ENCODE measurements around the gene PRR23A. TPM values are rescaled to one million over a fixed set of nuclear protein-coding genes. Genes with fewer than 3 reads are reported as not detected.
"Not testable (repeated sequence)": the region's sequence is repeated elsewhere in the genome, so short reads cannot be mapped to it uniquely, and the experiment has no call there.

Gene PRR23A
- total RNA-seq = not detected in 2 replicates

GRCh38 chr3:139006051-139006716 is at the start of gene PRR23A:
Gene PRR23A (minus strand): TSS chr3:139006268. CDS start chr3:139006268, 0 bp downstream.
- DNase-seq (ENCODE audit: low read depth) = no peak

- no peak for DNase-seq (ENCODE audit: low read depth)
Observed at GRCh38 chr3:139052802-139053600, 46.9 kb upstream of the PRR23A start.

- DNase-seq (ENCODE audit: low read depth) = no peak
Observed at GRCh38 chr3:139044366-139045210, 38.5 kb upstream of the PRR23A start, which contains the start of gene PRR23C. Gene PRR23C (minus strand): TSS chr3:139044892. CDS start chr3:139044620, 272 bp downstream.

GRCh38 chr3:139043554-139044365 is 37.7 kb upstream of the PRR23A start:
- no peak for DNase-seq (ENCODE audit: low read depth)

- no peak for DNase-seq (ENCODE audit: low read depth)
Observed at GRCh38 chr3:139037478-139037877, 31.4 kb upstream of the PRR23A start.

DNA sequence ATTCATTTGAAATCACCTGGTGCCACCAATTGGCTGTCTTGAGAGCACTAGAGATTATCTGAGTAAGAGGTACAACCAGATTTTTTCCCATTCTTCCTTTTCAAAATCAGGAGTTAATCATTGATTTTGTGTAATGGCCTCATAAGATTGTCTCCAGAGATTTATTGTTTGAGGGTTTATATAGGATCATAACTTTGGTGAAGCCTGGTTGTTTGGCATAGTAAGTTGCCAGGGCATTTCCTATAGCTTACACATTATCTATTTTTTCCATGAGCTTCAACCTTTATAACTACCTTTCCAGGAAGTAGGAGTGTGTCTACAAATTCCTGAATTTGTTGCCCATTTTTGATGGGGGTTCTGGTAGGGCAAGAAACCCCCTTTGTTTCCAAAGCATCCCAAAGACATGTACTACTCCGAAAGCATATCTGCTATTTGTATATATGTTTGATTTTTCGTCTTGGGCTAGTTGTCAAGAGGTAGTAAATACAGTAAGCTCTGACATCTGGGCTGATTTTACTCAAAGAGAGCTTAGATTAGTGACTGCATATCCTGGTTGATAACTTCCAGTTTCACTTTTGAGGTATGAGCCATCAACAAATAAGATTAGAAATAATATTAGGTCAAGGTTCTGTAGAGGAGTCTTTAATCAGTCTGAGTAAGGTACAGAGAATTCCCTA is 26.4 kb upstream of the PRR23A start:
- DNase-seq (ENCODE audit: low read depth) = no peak

GRCh38 chr3:139030576-139030975 is 24.5 kb upstream of the PRR23A start:
- not testable (repeated sequence) for DNase-seq (ENCODE audit: low read depth)

DNA sequence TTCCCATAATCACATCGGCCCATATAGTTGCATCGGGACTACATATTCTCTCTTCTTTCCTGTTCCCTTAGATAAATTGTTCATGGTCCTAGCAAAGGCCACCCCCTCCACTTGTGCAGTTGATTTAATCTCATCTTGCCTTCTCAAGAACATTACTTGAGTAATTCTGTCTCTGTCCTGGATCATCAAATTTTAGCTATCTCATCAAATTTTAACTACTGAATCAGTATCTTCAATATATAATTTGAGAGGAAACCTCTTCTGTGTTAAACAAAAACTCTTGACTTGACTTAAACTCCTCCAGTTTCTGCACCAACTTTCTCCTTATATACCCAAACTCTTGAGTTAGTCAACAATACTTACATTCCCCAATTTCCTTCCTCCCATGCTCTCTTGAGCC is 18.9 kb upstream of the PRR23A start:
- DNase-seq (ENCODE audit: low read depth) = no peak

- no peak for DNase-seq (ENCODE audit: low read depth)
Observed at GRCh38 chr3:139020868-139021234, 14.8 kb upstream of the PRR23A start, which contains the start of gene PRR23B. Gene PRR23B (minus strand): TSS chr3:139020926. CDS start chr3:139020661, 265 bp downstream.

- DNase-seq (ENCODE audit: low read depth) = no peak
Observed at GRCh38 chr3:139020036-139020867, 14.2 kb upstream of the PRR23A start.

DNA sequence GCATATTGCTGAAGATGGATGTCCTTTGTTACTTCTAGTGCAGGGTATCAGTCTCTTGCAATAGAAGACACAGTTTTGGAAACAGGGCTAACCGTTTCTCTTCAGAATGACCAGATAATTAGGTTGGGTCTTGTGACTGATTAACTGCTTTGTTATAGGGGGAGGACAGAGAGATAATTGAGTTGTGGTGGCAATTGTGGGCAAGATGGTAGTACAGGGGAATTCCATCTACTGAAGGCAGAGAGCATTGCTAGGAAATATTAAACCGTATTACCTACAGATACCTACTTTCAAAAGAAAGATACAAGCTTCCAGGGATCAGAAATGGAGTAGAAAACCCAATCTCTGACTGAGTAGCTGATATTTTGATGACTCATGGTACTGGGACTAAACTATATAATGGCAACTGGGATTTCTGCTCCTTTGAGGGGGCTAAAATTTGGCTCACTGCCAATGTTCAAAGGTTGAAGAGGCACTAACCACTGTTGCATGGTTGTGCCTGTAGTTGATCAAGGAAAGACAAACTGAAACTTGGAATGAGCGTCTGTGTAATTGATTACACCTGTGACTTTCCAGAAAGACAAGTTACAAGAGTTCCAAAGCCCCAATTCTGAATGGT is 10.5 kb upstream of the PRR23A start:
- peak; percentile 13 for DNase-seq (ENCODE audit: low read depth)

DNA sequence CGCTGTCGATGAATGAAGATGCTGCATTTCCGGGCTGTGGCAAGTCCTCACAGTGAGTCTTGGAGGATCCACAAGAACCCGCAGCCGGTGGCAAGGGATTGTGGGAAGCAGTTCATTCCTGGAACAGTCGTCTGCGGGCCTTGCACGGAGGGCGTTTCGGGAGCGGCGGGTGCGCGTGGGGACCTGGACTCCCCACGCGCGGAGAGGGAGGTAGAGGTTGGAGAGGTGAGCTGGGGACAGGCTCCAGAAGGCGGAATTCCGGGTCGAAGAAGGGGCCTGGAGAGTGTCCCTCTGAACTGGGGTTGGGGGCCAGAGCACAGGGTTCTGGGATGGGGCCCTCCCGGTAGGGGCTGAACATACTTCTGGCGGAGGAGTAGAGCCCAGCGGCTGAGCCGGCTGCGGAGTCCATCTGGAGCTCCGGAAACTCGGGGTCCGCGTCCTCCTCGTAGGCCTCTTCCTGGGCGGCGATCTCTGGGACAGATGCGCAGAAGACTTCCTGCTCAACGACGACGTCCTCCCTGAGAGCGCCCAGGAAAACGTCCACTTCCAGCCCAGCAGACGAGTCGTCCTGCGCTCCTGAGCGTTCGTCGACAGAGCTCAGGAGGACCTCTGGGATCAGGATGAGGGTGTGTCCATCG is 593 bp downstream of the PRR23A start:
- no peak for DNase-seq (ENCODE audit: low read depth)

GRCh38 chr3:138995706-138996105 is 10.4 kb downstream of the PRR23A start:
- DNase-seq (ENCODE audit: low read depth) = no peak

DNA sequence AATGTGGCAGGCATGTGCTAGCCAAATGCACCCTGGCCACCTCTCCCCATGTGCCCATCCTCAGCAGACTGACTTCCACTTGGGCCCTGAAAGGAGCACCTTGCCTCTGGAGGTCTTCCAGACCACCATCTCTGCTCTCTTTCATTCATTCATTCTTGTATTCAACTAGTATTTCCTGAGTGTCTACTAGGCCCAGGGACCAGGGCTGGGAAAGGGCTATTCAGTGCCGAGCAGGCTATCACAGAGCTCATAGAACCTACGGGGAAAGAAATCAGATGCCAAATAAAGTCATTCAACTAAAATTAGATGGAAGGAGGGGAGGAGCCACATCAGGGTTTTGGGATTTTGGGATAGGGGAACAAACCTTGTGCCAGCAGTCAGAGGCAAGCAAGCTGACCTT is 18.9 kb downstream of the PRR23A start:
- no peak for DNase-seq (ENCODE audit: low read depth)

GRCh38 chr3:138985932-138986331 is 20.1 kb downstream of the PRR23A start:
- DNase-seq (ENCODE audit: low read depth) = no peak

- DNase-seq (ENCODE audit: low read depth) = no peak
Observed at GRCh38 chr3:138984816-138985215, 21.3 kb downstream of the PRR23A start.

GRCh38 chr3:138976047-138976446 is 30.0 kb downstream of the PRR23A start:
- DNase-seq (ENCODE audit: low read depth) = no peak

DNA sequence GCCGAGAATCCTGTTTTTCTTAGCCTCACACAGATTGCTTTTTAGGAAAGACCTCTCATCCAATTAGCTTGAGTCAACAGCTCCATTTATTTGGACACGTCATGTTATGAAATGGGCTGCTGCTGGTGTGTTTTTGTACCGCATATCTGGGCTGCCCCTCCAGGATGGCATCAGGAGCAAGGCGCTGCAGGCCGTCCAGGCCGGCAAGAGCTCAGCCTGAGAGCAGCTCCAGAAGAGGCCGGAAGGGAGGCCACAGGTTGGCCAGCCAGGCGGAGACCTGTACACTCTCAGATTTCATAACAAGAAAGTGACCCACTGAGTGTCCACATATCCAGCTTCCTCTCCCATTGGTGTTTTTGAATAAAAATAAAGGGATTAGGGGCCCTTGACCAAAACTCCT is 30.7 kb downstream of the PRR23A start:
- DNase-seq (ENCODE audit: low read depth) = no peak

GRCh38 chr3:138974462-138974861 is 31.6 kb downstream of the PRR23A start:
- peak; percentile 57 for DNase-seq (ENCODE audit: low read depth)

All from renal cortical epithelial cell (primary cell).